ENCODE measurements around the gene EHD2.

GRCh38 chr19:47769534-47769933 lies 56.3 kb downstream of the EHD2 start:
- TF ChIP-seq BHLHE40 (IDR thresholded peaks at IDR 0.05; ENCODE audit: borderline replicate concordance): no peak
- TF ChIP-seq NFRKB (IDR thresholded peaks at IDR 0.05): no peak
- TF ChIP-seq FOXK2 (IDR thresholded peaks at IDR 0.05): no peak
- no peak for TF ChIP-seq SUZ12 (IDR thresholded peaks at IDR 0.05)
- TF ChIP-seq TARDBP (IDR thresholded peaks at IDR 0.05): no peak
- no peak for TF ChIP-seq SP1 (IDR thresholded peaks at IDR 0.05)
- no peak for TF ChIP-seq ZNF384 (IDR thresholded peaks at IDR 0.05)
- TF ChIP-seq ELF4 (IDR thresholded peaks at IDR 0.05): no peak
- TF ChIP-seq CTBP1 (IDR thresholded peaks at IDR 0.05; ENCODE audit: borderline replicate concordance): no peak
- TF ChIP-seq L3MBTL2 (conservative IDR thresholded peaks at IDR 0.05): no peak
- no peak for TF ChIP-seq LEF1 (IDR thresholded peaks at IDR 0.05; ENCODE audit: borderline replicate concordance)
- no peak for TF ChIP-seq HDGF (IDR thresholded peaks at IDR 0.05; ENCODE audit: borderline replicate concordance)
- no peak for TF ChIP-seq ARNT (IDR thresholded peaks at IDR 0.05)
- TF ChIP-seq PKNOX1 (IDR thresholded peaks at IDR 0.05): peak; percentile 89

All from HEK293T (cell line).